SK-N-SH (cell line): ENCODE data around the gene DSTN. TPM values are rescaled to one million over a fixed set of nuclear protein-coding genes. Genes with fewer than 3 reads are reported as not detected.

Experiments used
- CTCF ChIA-PET: fragments of 300-600, 350-600 bp; formaldehyde crosslinking; extraction: SDS; loops from one replicate; lab custom pipeline; 2021; lab: Yijun Ruan, JAX
- POLR2A ChIA-PET: fragments of 350-600 bp; sonication (Branson Sonifier 250); formaldehyde crosslinking; extraction: SDS; loops from one replicate; lab custom pipeline; 2020; ENCODE audit warnings: antibody characterized with exemption, inconsistent platforms; lab: Yijun Ruan, JAX
- DNase-seq: peaks from one replicate; pipeline ENCODE4 v3.0.0; 2012
- H2AFZ ChIP-seq: fragments of 200-600 bp; sonication (generic); 2 replicates; pipeline ENCODE4 v1.8.1; 2016; ENCODE audit warnings: antibody characterized with exemption, mild to moderate bottlenecking, low read depth
- H3F3A ChIP-seq: fragments of 200-600 bp; sonication (generic); replicated peaks from 2 replicates; pipeline ENCODE3; 2016; ENCODE audit warnings: antibody characterized with exemption, mild to moderate bottlenecking; ENCODE audit not compliant: insufficient read depth
- H3K27ac ChIP-seq, 2 experiments: fragments of 200-500 bp in 1 of 2; fragments of 200-600 bp in 1 of 2; sonication (Bioruptor generic) in 1 of 2; sonication (generic), shearing (Covaris generic) in 1 of 2; 2 replicates each; pipeline versions ENCODE4 v1.5.1 to v1.6.1; 2014 to 2016; ENCODE audit warnings: low read depth in 2 of 2, inconsistent platforms in 1 of 2, low read length in 1 of 2, mild to moderate bottlenecking in 1 of 2, mixed read lengths in 1 of 2
- H3K27me3 ChIP-seq: fragments of 200-600 bp; sonication (generic), shearing (Covaris generic); 2 replicates; pipeline ENCODE4 v1.6.1; 2016; ENCODE audit warnings: mixed run types; ENCODE audit not compliant: insufficient read depth
- H3K36me3 ChIP-seq, 2 experiments: fragments of 200-500 bp in 1 of 2; fragments of 200-600 bp in 1 of 2; sonication (Bioruptor generic) in 1 of 2; sonication (generic) in 1 of 2; replicated peaks in 1 of 2; 2 replicates each; pipeline versions ENCODE3 to v1.5.1; 2014 to 2016; ENCODE audit warnings: low read length in 1 of 2, mild to moderate bottlenecking in 1 of 2; ENCODE audit not compliant: insufficient read depth in 2 of 2, control insufficient read depth in 1 of 2
- H3K4me1 ChIP-seq, 2 experiments: fragments of 200-500 bp in 1 of 2; fragments of 200-600 bp in 1 of 2; sonication (Bioruptor generic) in 1 of 2; sonication (generic), shearing (Covaris generic) in 1 of 2; 2 replicates each; pipeline versions ENCODE4 v1.5.1 to v1.6.1; 2014 to 2016; ENCODE audit warnings: low read depth in 1 of 2, low read length in 1 of 2, mixed run types in 1 of 2; ENCODE audit not compliant: insufficient read depth in 2 of 2, control insufficient read depth in 1 of 2
- H3K4me2 ChIP-seq: fragments of 200-600 bp; sonication (generic), shearing (Covaris generic); 2 replicates; pipeline ENCODE4 v1.6.1; 2017; ENCODE audit warnings: mixed run types
- H3K4me3 ChIP-seq, 2 experiments: fragments of 200-500 bp in 1 of 2; fragments of 200-600 bp in 1 of 2; sonication (Bioruptor generic) in 1 of 2; sonication (generic), shearing (Covaris generic) in 1 of 2; 2 replicates each; pipeline versions ENCODE4 v1.5.1 to v1.8.1; 2014 to 2016; ENCODE audit warnings: low read depth in 2 of 2, inconsistent platforms in 1 of 2, low read length in 1 of 2, mild to moderate bottlenecking in 1 of 2, mixed read lengths in 1 of 2, moderate library complexity in 1 of 2
- H3K79me2 ChIP-seq: fragments of 200-600 bp; sonication (generic); 2 replicates; pipeline ENCODE4 v1.8.1; 2017; ENCODE audit warnings: mild to moderate bottlenecking; ENCODE audit not compliant: insufficient read depth
- H3K9ac ChIP-seq: fragments of 200-600 bp; sonication (generic); 2 replicates; pipeline ENCODE4 v1.6.1; 2017; ENCODE audit warnings: mixed run types
- H3K9me2 ChIP-seq: fragments of 200-600 bp; sonication (generic); 2 replicates; pipeline ENCODE4 v1.6.1; 2017; ENCODE audit warnings: mixed run types
- H3K9me3 ChIP-seq: fragments of 200-600 bp; sonication (generic); 2 replicates; pipeline ENCODE4 v1.6.1; 2017; ENCODE audit warnings: mixed run types, mild to moderate bottlenecking, moderate library complexity
- H4K20me1 ChIP-seq: fragments of 200-600 bp; sonication (generic); 2 replicates; pipeline ENCODE4 v1.6.1; 2017; ENCODE audit warnings: mild to moderate bottlenecking, mixed run types; ENCODE audit not compliant: insufficient read depth
- FOSL2 ChIP-seq: IDR thresholded peaks from 2 replicates; pipeline ENCODE4 v1.4.0; 2012; ENCODE audit warnings: low read depth, mild to moderate bottlenecking, moderate library complexity, borderline replicate concordance
- JUND ChIP-seq: IDR thresholded peaks from 2 replicates; pipeline ENCODE4 v1.4.0; 2012
- NFIC ChIP-seq: IDR thresholded peaks from 2 replicates; pipeline ENCODE4 v1.4.0; 2012; ENCODE audit warnings: borderline replicate concordance
- RAD21 ChIP-seq: IDR thresholded peaks from 2 replicates; pipeline ENCODE4 v1.6.1; 2012; ENCODE audit warnings: mild to moderate bottlenecking, low read length
- RCOR1 ChIP-seq: fragments of 150-350 bp; IDR thresholded peaks from 2 replicates; pipeline ENCODE4 v1.6.1; 2017; ENCODE audit warnings: antibody characterized with exemption, low read length
- TCF12 ChIP-seq: IDR thresholded peaks from 2 replicates; pipeline ENCODE4 v1.4.0; 2012
- YY1 ChIP-seq: IDR thresholded peaks from 2 replicates; pipeline ENCODE4 v1.4.0; 2012; ENCODE audit warnings: low read depth, mild to moderate bottlenecking
- WGBS: methylation state at CpG from one replicate; pipeline ENCODE4 v1.1.6; 2017; ENCODE audit warnings: low lambda C conversion rate; 5-methylcytosine and 5-hydroxymethylcytosine counted together
- polyA plus RNA-seq, 3 experiments: library from polyadenylated mRNA; depleted of rRNA; stranded (reverse); fragments of >200 nt; gene quantifications; 2 replicates each; pipeline ENCODE4 v1.2.3, GENCODE V29; 2012
- TF ChIP-seq, protein P1 (sequence below): IDR thresholded peaks from 2 replicates; pipeline ENCODE4 v1.4.0; 2012; ENCODE audit warnings: low read depth, borderline replicate concordance
- TF ChIP-seq, protein P2 (sequence below): IDR thresholded peaks from 2 replicates; pipeline ENCODE4; 2012
- TF ChIP-seq, protein P3 (sequence below): IDR thresholded peaks from 2 replicates; pipeline ENCODE4 v1.4.0; 2012; ENCODE audit warnings: low read depth, borderline replicate concordance
- TF ChIP-seq, protein P4 (sequence below): IDR thresholded peaks from 2 replicates; pipeline ENCODE4 v1.4.0; 2012; ENCODE audit warnings: low read depth

Gene DSTN
- polyA plus RNA-seq, 1 of the 3 experiments (the other 2 are of a cell fraction), result 167 TPM

DNA sequence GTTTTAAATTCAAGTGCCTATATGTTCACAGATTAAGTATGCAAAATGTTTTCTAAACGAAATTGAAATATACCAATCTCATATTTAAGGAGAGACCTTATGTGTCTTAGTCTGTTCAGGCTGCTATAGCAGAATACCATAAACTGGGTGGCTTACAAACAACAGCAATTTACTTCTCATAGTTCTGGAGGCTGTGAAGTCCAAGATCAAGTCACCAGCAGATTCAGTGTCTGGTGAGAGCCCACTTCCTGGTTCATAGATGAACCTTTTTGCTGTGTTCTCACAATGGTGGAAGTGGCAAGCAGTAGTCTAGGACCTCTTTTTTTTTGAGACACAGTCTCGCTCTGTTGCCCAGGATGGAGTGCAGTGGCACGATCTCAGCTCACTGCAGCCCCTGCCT is 3.5 kb upstream of the DSTN start:
- Histone ChIP-seq H3K27me3 (no peaks in the 10 kb centered on the region), H3K79me2 (peaks cover 19% of the 10 kb centered on the region), H3K9ac (no peak overlapping the region), H4K20me1 (peaks cover 11% of the 10 kb centered on the region), H3K4me3 (no peak overlapping the region), H3K36me3 (no peaks in the 10 kb centered on the region), H3K4me2 (no peak overlapping the region), H3F3A (peaks cover 33% of the 10 kb centered on the region), H3K4me1 (peaks cover 0 to 10% of the 10 kb centered on the region in 2 experiments; a peak in 1 of 4 replicates), H3K9me2 (no peaks in the 10 kb centered on the region), H3K27ac (peak overlapping the region in 1 of 2 experiments; percentile 80; a peak in 1 of 4 replicates), H2AFZ (no peak overlapping the region), H3K9me3 (no peaks in the 10 kb centered on the region)
- ChIA-PET POLR2A (interaction anchor here (0.6 kb wide), 1 partner anchor 1516 kb away, joined by 3 read pairs; no protein-coding TSS in a partner anchor), CTCF (interaction anchor here (1.3 kb wide), 1 partner anchor 430 kb away, joined by 3 read pairs; no protein-coding TSS in a partner anchor)
- WGBS, result 95% methylated on average over 3 of the region's 3 CpGs
- no peak for DNase-seq
- no peak for TF ChIP-seq RCOR1
- TF ChIP-seq, protein P1, sequence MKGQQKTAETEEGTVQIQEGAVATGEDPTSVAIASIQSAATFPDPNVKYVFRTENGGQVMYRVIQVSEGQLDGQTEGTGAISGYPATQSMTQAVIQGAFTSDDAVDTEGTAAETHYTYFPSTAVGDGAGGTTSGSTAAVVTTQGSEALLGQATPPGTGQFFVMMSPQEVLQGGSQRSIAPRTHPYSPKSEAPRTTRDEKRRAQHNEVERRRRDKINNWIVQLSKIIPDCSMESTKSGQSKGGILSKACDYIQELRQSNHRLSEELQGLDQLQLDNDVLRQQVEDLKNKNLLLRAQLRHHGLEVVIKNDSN, result no peak
- TF ChIP-seq YY1, result no peak
- no peak for TF ChIP-seq JUND
- TF ChIP-seq FOSL2, result no peak
- TF ChIP-seq, protein P2, sequence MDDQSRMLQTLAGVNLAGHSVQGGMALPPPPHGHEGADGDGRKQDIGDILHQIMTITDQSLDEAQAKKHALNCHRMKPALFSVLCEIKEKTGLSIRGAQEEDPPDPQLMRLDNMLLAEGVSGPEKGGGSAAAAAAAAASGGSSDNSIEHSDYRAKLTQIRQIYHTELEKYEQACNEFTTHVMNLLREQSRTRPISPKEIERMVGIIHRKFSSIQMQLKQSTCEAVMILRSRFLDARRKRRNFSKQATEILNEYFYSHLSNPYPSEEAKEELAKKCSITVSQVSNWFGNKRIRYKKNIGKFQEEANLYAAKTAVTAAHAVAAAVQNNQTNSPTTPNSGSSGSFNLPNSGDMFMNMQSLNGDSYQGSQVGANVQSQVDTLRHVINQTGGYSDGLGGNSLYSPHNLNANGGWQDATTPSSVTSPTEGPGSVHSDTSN, result no peak
- TF ChIP-seq, protein P3, sequence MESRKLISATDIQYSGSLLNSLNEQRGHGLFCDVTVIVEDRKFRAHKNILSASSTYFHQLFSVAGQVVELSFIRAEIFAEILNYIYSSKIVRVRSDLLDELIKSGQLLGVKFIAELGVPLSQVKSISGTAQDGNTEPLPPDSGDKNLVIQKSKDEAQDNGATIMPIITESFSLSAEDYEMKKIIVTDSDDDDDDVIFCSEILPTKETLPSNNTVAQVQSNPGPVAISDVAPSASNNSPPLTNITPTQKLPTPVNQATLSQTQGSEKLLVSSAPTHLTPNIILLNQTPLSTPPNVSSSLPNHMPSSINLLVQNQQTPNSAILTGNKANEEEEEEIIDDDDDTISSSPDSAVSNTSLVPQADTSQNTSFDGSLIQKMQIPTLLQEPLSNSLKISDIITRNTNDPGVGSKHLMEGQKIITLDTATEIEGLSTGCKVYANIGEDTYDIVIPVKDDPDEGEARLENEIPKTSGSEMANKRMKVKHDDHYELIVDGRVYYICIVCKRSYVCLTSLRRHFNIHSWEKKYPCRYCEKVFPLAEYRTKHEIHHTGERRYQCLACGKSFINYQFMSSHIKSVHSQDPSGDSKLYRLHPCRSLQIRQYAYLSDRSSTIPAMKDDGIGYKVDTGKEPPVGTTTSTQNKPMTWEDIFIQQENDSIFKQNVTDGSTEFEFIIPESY, result no peak
- TF ChIP-seq RAD21, result no peak
- no peak for TF ChIP-seq NFIC

DNA sequence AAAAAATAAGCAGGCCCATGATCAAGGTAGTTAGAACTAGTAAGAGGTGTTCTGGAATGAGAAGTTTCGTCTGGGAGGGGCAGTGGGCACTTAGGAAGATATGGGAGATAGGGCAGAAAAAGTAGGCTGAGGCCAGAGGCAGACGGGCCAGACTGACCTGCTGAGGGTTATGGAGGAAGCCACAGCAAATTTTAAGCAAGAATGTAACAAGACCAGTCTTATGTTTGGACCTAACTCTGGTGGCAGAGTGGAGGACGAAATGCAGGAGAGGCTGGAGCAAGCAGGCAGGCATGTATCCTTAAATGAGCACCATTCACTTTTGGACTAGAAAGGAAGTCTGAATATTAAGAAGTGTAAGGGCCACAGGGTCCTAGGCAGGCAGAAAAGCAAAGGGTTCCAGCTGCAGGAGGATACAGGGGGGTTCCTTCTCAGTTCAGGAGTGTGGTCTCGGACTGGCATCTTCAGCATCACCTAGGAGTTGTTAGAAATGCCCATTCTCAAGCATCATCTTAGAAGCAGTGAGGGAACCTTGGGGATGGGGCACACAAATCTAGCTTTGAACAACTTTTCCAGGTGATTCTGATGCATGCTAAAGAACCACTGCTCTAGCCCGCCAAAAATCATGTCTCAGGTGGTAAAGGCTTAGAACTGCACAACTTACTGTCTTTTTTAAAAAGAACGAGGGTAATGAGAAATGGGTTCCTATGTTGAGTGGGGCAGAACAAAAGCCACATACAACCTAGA is 1.7 kb upstream of the DSTN start:
- ChIA-PET CTCF (no interaction called here), POLR2A (no interaction called here)
- no peak overlapping the region for H2AFZ ChIP-seq

More for the DNA sequence above, 1.7 kb upstream of the DSTN start:
- no peaks in the 10 kb centered on the region for H3K9me2 ChIP-seq
- H4K20me1 ChIP-seq, result peaks cover 30% of the 10 kb centered on the region
- H3K79me2 ChIP-seq, result peaks cover 38% of the 10 kb centered on the region
- H3K4me3 ChIP-seq, result peak overlapping the region; percentile 66 to 92; a peak in 3 of 4 replicates
- DNase-seq, result no peak
- peak overlapping the region; percentile 93 to 99; a peak in 3 of 4 replicates for H3K27ac ChIP-seq
- H3K27me3 ChIP-seq, result no peaks in the 10 kb centered on the region
- peaks cover 28% of the 10 kb centered on the region for H3F3A ChIP-seq
- no peak for TF ChIP-seq FOSL2
- TF ChIP-seq, protein P3, result no peak
- TF ChIP-seq RAD21, result no peak
- TF ChIP-seq, protein P4, sequence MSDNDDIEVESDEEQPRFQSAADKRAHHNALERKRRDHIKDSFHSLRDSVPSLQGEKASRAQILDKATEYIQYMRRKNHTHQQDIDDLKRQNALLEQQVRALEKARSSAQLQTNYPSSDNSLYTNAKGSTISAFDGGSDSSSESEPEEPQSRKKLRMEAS, result no peak
- TF ChIP-seq TCF12, result no peak
- TF ChIP-seq, protein P2, result no peak
- TF ChIP-seq, all 33 proteins: peak for 0
- 73% methylated on average over 6 of the region's 6 CpGs for WGBS
- peak overlapping the region; percentile 91 for H3K9ac ChIP-seq
- no peaks in the 10 kb centered on the region for H3K9me3 ChIP-seq
- peak overlapping the region; percentile 84 for H3K4me2 ChIP-seq
- H3K4me1 ChIP-seq, result peaks cover 3 to 10% of the 10 kb centered on the region in 2 experiments; a peak in 3 of 4 replicates
- H3K36me3 ChIP-seq, result peaks cover 0 to 3% of the 10 kb centered on the region in 2 experiments
